ENCODE measurements around the gene SDSL.

Gene SDSL

GRCh38 chr12:113396200-113396599, 26.0 kb upstream of the SDSL start:
- no peak for DNase-seq (ENCODE audit: low read depth, low spot score)

- DNase-seq (ENCODE audit: low read depth, low spot score) = no peak
These were observed 25.2 kb upstream of the SDSL start for GRCh38 chr12:113396828-113397496.

DNA sequence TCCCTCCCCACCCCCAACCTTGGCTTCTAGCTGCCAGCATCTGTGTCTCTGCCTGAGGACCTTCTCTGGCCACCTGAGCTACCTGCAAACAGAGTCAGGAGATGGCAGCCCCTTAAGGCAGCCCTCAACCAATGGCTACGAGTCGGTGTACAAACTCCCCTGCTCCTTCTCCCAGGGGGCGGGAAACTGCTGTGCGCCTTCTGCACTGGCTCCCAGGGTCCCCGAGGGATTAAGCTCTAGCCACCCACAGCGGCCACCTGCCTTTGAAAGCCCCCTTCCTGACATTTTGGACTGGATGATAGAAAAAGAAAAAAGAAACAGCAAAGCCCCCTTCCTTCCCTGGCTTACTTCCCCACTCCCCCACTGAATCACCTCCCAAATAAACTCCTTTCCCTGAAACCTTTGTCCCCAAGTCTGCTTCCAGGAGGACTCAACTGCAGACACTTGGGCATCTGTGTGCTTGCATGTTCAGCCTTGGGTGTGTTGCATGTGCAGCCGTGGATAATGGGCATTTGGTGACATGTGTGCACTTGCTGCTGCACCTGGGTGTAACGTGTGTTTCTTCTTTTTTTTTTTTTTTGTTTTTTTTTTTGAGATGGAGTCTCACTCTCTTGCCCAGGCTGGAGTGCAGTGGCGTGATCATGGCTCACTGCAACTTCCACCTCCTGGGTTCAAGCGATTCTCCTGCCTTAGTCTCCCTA, 24.5 kb upstream of the SDSL start:
- no peak for DNase-seq (ENCODE audit: low read depth, low spot score)

DNA sequence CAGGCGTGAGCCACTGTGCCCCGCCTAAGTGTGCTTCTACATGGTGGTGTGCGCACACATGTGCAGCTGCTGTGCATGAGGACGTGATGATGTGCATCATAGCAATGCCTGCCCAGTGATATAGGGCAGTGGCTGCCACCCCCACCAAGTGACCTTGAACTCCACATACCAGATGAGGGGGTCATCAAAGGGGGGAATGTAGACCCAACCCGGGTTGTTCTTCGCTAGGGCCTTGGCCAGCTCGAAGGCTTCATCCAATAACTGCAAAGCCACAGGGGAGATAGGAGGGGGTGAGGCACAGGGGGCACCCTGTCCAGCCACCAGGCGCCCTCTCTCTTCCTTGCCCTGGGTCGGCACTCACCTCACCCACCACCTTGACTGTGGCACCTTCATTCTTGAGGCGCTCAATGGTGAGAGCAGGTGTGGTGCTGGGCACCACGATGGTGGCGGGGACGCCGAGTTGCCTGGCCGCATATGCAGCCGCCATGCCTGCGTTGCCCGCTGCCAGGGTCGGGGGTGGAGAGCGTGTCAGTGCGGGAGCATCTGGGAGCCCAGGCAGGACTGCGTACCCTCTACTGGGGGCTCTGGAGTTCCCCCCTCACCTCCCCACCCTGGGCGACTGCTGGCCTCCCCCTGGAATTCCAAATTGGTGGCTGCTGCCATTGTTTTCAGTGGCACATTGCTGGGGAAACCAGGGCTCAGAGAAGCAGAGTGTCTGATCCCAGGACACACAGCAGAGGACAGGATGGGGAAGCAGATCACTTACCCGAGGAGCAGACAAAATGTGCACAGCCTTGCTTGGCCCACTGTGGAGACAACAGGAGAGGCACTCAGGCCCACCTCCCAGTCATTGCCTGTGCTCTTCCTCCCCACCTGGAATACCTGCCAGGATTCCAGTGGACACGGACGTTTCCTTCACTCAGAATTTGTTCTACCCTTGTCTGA, 23.6 kb upstream of the SDSL start:
- DNase-seq (ENCODE audit: low read depth, low spot score) = no peak

GRCh38 chr12:113399490-113399889, 22.7 kb upstream of the SDSL start:
- DNase-seq (ENCODE audit: low read depth, low spot score) = no peak

DNA sequence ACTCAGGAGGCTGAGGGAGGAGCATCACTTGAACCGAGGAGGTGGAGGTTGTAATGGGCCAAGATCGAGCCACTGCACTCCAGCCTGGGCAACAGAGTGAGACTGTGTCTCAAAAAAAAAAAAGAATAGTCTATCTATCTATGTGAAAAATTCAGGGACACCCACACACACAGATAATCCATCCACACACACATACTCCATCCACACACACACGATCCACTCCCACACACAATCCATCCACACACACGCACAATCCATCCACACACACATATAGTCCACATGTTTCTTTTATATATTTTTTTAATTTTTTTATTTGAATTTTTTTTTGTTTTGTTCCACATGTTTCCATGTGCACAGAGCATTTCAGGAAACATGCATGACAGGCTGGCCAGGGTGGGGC, 21.8 kb upstream of the SDSL start:
- no peak for DNase-seq (ENCODE audit: low read depth, low spot score)

DNA sequence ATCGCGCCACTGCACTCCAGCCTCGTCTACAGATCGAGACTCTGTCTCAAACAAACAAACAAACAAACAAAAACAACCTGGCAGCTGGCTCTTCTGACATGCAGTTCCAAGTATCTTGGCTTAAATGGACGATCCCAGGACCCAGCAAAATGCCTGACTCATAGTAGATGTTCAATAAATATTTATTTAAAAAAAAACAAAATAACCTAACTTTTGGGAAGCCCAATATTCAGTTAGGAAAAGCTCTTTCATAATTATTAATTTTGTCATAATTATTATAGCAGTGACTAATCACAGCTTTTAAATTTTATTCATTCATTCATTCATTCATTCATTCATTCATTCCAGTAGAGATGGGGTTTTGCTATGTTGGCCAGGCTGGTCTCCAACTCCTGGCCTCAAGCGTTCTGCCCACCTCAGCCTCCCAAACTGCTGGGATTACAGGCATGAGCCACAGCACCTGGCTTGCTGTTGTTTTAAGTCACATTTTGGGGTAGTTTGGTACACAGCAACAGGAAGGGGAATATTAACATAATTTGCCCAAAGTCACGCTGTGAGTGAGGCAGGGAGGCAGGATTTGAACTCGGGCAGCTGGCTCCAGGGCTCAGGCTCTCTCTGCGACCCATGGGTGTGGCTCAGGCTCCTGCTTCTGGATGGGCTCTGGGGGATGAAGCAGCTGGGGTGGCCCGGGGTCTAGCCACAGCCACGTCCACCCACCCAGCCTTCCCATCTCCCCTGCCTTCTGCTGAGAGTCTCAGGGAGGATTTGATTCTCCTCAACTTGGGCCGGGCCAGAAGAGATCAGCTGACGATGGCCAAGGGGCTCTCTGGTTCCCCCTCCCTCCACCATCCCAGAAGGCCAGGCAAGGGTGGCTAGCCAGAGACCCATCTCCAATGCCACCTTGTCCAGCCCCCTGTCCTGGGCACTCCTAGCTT, 20.8 kb upstream of the SDSL start:
- DNase-seq (ENCODE audit: low read depth, low spot score) = no peak

DNA sequence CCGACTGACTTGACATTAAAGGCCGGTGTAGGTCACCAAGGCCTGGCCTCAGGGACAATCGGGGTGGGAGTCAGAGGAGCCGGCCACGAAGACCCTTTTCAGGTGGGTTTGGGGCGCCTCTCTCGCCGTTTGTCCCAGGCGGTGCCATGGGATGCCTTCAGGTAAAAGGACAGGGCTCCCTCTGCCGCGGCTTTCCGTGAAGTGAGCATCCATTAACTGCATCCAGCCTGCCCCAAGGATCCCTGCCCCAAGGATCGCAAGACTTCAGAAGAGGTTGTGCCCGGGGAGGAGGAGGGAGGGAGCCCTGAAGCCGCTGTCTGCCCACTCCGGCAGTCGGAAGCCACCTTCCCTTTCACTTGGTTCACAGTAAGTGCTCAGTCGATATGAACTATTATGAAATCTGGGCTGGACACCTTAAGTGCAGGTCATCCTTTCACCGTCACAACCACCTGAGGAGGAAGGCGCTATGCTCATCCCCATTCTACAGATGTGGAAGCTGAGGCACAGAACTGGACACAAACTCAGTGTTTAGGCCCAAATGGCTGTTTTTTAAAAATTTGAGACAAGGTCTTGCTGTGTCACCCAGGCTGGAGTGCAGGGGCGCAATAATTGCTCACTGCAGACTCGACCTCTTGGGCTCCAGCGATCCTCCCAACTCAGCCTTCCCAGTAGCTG, 19.5 kb upstream of the SDSL start:
- DNase-seq (ENCODE audit: low read depth, low spot score) = no peak

DNA sequence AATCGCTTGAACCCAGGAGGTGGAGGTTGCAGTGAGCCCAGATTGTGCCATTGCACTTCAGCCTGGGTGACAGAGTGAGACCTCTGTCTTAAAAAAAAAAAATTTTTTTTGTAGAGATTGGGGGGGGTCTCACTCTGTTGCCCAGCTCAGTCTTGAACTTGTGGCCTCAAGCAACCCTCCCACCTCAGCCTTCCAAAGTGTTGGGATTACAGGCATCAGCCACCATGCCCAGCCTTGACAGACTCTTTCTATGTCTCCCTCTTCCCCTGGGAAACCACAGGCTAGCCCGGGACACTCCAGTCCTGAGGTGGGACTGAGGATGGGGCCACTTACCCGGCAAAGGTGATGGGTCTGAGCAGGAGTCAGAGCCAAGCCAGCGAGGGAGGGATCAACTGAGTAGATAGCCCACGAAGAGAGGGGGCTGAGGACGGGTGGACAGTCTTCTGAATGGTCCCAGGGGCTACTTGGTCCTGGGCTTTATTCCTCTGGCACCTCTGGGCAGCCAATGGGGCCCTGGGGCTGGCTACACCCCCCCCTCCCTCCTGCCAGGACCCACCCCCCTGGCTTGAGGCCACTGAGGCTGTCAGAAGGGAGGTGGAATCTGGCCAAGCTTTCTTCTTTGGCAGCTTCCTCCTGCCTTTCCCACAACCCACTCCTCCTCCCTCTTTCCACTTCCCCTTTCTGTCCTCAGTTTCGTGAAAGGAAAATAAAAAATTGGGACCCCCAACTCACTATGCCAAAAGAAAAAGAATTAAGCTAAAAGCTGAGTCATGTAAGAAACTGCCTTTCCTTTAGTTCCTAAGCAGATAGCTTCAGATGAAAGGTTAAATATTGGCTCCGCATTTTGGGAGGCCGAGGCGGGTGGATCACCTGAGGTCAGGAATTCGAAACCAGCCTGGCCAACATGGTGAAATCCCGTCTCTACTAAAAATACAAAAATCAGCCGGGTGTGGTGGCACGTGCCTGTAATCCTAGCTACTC, 18.5 kb upstream of the SDSL start, which contains the start of gene SDS:
SDS (minus strand) TSS at position 453 of the 981 bp plus-strand sequence. CDS start 4,179 bp downstream, outside the sequence.
- no peak for DNase-seq (ENCODE audit: low read depth, low spot score)

GRCh38 chr12:113405694-113406093, 16.5 kb upstream of the SDSL start:
- no peak for DNase-seq (ENCODE audit: low read depth, low spot score)

DNA sequence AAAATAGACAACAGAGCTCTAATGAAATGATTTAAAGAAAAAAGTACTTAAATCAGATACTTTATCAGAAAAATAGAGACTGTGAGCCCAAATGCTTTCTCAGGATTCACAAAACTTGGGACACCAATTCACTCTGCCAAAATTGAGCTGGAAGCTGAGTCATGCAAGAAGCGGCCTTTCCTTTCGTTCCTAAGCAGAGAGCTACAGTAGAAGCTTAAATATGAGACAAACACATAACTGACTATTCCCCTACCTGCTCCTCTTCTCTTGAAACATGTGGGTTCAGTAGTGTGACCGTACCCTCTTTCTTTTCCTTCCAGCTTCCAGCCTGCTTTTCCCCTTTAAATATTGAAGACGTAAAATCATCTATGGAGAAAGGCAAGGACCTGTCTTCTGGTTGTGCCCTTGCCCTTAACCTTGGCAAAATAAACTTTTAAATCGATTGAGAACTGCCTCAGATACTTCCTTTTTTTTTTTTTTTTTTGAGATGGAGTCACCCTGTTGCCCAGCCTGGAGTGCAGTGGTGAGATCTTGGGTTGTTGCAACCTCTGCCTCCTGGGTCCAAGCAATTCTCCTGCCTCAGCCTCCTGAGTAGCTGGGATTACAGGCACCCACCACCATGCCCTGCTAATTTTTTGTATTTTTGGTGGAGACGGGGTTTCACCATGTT, 14.1 kb upstream of the SDSL start:
- no peak for DNase-seq (ENCODE audit: low read depth, low spot score)

DNA sequence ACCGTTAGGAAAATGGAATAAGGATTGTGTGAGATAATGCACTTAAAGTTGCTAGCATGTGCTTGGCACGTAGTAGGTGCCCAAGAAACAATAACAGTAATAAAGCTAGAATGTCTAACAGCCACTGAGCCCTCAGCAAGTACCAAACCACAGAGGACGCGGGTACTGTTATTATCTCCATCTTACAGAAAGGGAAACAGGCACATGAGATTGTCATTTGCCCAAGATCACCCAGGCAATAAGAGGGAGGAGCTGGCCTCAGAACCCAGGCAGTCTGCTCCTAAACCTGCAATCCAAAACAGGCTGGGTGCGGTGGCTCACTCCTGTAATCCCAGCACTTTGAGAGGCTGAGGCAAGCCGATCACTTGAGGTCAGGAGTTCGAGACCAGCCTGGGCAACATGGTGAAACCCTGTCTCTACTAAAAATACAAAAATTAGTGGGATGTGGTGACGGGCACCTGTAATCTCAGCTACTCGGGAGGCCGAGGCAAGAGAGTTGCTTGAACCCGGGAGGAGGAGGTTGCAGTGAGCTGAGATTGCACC, 13.4 kb upstream of the SDSL start:
- no peak for DNase-seq (ENCODE audit: low read depth, low spot score)

- no peak for DNase-seq (ENCODE audit: low read depth, low spot score)
These were observed 12.6 kb upstream of the SDSL start for GRCh38 chr12:113409462-113410124.

DNA sequence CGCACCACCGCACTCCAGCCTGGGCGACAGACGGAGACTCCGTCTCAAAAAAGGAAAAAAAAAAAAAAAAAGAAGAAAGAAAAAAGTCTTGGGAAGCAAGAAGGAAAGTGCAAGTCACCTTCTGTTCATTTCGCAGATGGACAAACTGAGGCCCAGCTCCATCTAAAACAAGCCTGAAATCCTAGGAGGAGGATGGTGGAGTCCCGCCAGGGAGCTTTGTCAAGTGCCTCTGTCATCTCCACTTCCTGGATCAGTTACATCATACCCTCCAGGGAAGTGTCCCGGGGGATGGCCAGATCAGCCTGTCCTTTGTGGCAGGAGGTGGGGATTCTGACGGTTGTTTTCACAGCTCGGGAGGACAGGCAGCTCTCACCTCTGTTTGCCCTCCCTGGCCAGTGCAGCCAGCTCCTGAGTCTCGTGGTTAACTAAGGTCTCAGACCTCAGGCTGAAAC, 8.7 kb upstream of the SDSL start:
- no peak for DNase-seq (ENCODE audit: low read depth, low spot score)

GRCh38 chr12:113414519-113415038, 7.6 kb upstream of the SDSL start:
- no peak for DNase-seq (ENCODE audit: low read depth, low spot score)

DNA sequence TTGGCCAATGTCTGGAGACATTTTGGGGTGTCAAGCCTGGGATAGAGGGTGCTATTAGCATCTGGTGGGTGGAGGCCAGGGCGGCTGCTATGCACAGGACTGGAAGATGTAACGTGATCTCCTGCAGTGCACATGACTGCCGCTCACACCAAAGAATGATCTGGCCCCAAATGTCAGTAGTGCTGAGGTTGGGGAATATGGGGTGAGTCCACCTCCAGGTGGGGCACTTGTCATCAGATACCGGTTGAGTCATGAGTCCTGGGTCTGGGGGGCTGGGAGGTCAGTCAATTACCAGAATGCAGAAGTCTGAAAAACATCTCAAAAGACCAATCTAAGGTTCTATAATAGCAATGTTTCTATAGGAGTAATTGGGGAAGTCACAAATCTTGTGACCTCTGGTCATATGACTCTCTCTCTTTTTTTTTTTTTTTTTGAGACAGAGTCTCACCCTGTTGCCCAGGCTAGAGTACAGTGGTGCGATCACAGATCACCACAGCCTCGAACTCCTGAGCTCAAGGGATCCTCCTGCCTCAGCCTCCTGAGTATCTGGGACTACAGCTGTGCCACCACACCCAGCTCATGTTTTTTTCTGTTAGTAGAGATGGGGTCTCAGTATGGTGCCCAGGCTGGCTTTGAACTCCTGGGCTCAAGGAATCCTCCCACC, 6.0 kb upstream of the SDSL start:
- no peak for DNase-seq (ENCODE audit: low read depth, low spot score)

Measured in iPS DF 19.7 (cell line).